ENCODE measurements around the gene SORT1.

The SORT1 gene

DNA sequence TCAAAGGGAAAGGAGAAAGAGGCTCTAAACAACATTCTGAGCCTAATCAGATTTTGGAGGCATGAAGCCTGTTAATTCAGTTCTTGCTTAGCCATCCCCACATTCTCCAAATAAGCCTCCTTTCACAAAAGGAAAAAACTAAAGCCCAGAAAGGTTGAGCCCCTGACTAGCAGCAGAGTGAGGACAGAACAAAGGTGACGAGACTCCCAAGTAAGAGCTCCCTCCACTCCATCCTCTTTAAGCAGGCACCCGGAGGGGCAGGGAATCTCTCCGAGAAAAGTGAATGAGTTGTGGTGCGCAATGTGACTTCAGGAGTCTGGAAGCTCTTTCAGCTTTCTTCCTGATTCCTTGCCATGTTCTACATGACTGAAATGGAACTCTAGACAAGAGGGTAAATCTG, 47.5 kb downstream of the SORT1 start:
- DNase-seq (ENCODE audit: low read depth): no peak
- TF ChIP-seq, protein P1, sequence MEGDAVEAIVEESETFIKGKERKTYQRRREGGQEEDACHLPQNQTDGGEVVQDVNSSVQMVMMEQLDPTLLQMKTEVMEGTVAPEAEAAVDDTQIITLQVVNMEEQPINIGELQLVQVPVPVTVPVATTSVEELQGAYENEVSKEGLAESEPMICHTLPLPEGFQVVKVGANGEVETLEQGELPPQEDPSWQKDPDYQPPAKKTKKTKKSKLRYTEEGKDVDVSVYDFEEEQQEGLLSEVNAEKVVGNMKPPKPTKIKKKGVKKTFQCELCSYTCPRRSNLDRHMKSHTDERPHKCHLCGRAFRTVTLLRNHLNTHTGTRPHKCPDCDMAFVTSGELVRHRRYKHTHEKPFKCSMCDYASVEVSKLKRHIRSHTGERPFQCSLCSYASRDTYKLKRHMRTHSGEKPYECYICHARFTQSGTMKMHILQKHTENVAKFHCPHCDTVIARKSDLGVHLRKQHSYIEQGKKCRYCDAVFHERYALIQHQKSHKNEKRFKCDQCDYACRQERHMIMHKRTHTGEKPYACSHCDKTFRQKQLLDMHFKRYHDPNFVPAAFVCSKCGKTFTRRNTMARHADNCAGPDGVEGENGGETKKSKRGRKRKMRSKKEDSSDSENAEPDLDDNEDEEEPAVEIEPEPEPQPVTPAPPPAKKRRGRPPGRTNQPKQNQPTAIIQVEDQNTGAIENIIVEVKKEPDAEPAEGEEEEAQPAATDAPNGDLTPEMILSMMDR (conservative IDR thresholded peaks at IDR 0.05; ENCODE audit: control insufficient read depth, insufficient read depth, low read depth, low read length): no peak
- H3K4me3 ChIP-seq (ENCODE audit: control insufficient read depth, low read depth, low read length): no peak overlapping the region

DNA sequence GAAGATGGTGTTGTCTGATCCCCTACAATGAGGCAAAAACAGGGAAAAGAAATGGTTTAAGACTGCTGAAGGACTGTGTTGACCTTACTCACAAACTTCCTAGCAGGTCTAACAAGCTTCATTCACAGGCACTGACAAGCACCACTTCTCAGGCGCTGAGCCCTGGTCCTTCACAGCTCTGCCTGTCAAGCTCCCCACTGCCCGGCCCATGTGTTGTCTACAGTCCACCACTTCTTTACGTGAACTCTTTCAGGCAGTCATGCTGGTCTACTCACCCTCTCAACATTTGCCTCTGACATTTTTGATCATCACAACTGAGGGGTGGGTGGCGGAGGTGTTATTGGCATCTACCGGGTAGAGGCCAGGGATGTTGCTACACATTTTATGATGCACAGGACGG, 50.2 kb downstream of the SORT1 start:
- no peak overlapping the region for H3K4me3 ChIP-seq (ENCODE audit: control insufficient read depth, low read depth, low read length)
- no peak for DNase-seq (ENCODE audit: low read depth)
- TF ChIP-seq, protein P1 (conservative IDR thresholded peaks at IDR 0.05; ENCODE audit: control insufficient read depth, insufficient read depth, low read depth, low read length): no peak

DNA sequence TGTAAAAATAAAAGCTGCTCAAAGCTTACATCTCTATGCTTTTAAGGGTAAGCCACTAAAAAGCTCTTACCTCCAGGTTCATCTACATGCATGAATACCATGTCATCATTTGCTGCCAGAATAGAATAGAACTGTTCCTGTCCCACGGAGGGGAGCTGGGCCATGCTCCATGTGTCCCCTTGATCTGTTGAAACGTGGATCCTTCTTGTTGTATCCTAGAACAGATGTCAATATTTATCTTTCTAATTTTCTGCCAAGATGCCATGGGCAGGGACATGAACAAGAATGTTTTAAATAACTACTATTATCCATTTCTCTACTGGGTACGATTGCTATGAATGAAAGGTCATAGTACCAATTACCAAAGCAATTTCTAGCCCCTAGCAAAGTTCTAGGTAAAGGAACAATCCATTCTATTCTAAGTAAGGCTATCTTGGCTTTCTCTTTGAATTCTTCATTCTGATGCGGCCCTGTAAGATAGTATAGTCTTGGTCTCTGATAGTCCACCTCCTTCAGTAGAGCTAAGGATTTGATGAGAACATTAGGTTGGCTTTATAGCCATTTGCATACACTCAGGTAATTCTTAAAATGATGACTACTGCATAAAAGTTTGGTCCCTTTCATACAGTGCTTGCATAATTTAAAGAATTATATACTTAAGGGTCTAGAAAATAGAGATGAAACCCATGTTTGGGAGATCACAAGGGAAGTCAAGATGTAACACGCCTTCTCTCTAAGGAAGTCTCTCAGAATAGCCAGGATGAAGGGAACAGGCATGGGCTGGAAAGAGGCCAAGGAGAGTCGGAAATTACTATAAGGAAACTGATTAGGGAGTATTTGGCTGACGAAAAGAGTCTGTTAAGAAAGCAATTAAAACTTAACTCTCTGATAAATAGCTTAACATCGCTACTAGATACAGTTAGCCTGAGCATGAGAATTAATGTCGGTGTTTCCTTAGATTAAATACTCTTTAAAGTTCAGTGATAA, 55.5 kb downstream of the SORT1 start:
- no peak for DNase-seq (ENCODE audit: low read depth)
- TF ChIP-seq, protein P1 (conservative IDR thresholded peaks at IDR 0.05; ENCODE audit: control insufficient read depth, insufficient read depth, low read depth, low read length): no peak
- H3K4me3 ChIP-seq (ENCODE audit: control insufficient read depth, low read depth, low read length): no peak overlapping the region

- H3K4me3 ChIP-seq (ENCODE audit: control insufficient read depth, low read depth, low read length): no peak overlapping the region
- DNase-seq (ENCODE audit: low read depth): no peak
- TF ChIP-seq, protein P1 (conservative IDR thresholded peaks at IDR 0.05; ENCODE audit: control insufficient read depth, insufficient read depth, low read depth, low read length): no peak
These were observed 59.1 kb downstream of the SORT1 start for GRCh38 chr1:109338608-109339007.

DNA sequence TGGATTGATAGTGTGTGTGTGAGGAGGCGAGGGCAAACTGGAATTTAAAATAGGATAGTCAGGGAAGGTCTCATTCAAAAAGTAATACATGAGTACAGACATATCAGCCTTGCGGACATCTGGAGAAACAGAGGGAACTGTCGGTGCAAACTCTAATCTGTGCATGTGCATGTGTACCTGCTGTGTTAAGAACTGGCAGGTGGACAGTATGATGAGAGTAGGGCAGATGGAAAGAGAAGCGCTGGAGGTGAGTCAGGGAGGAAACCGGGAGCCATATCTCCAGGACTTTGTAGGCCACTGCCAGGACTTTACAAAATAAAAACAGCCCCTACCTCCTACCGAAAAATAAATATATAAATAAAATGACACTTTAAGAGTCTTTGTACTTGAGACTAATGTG, 59.6 kb downstream of the SORT1 start:
- no peak for DNase-seq (ENCODE audit: low read depth)
- H3K4me3 ChIP-seq (ENCODE audit: control insufficient read depth, low read depth, low read length): no peak overlapping the region
- TF ChIP-seq, protein P1 (conservative IDR thresholded peaks at IDR 0.05; ENCODE audit: control insufficient read depth, insufficient read depth, low read depth, low read length): no peak

DNA sequence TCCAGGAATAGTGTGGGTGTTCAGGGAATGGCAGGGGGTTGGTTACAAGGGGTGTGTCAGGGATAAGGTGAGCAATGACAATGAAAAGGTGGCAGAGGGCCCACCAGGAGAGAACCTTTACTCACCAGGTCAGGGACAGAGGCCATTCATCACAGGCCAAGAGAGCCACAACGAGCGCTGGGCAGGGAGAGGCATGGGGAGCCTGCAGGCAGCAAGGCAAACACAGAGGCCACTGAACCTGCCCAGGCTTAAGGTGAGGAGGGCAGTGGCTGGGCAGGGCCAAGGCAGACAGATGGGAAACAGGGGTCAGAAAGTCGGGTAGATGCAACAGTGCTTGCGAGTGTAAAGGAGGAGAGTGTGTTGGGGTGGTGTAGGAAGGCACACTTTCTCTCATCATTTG, 62.6 kb downstream of the SORT1 start:
- H3K4me3 ChIP-seq (ENCODE audit: control insufficient read depth, low read depth, low read length): no peak overlapping the region
- TF ChIP-seq, protein P1 (conservative IDR thresholded peaks at IDR 0.05; ENCODE audit: control insufficient read depth, insufficient read depth, low read depth, low read length): no peak

More for the DNA sequence above, 62.6 kb downstream of the SORT1 start:
- DNase-seq (ENCODE audit: low read depth): no peak

Measured in fibroblast of mammary gland (primary cell).